Stimulated activated CD8-positive, alpha-beta memory T cell treated with anti-CD3 and anti-CD28 coated beads, Interleukin-7, amount 100 ng/mL, for 4 hours (primary cell): ENCODE data around the gene PHF21A.
"Not testable (repeated sequence)": the region's sequence is repeated elsewhere in the genome, so short reads cannot be mapped to it uniquely, and the experiment has no call there.

Experiments
- DNase-seq, 2 donors: peaks; one replicate each; pipeline ENCODE4 v3.0.0-alpha.2; 2020; ENCODE audit warnings: low read depth in 2 of 2

PHF21A gene

GRCh38 chr11:45904309-45904915 is 216.8 kb downstream of the PHF21A start:
- no peak for DNase-seq

GRCh38 chr11:45902452-45903380 is 218.5 kb downstream of the PHF21A start:
- DNase-seq, result no peak

GRCh38 chr11:45901626-45902025 is 219.6 kb downstream of the PHF21A start:
- DNase-seq, result no peak

GRCh38 chr11:45900916-45901617 is 220.2 kb downstream of the PHF21A start:
- no peak for DNase-seq

- not testable (repeated sequence) for DNase-seq
These were observed 221.0 kb downstream of the PHF21A start for GRCh38 chr11:45900175-45900800.

GRCh38 chr11:45899448-45900174 is 221.6 kb downstream of the PHF21A start:
- DNase-seq, result peak; percentile 26 to 63

GRCh38 chr11:45899086-45899447 is 222.2 kb downstream of the PHF21A start:
- DNase-seq, result no peak

- no peak for DNase-seq
These were observed 223.7 kb downstream of the PHF21A start for GRCh38 chr11:45897556-45897955.

GRCh38 chr11:45896422-45896984 is 224.8 kb downstream of the PHF21A start:
- no peak for DNase-seq

- DNase-seq, result no peak
These were observed 225.5 kb downstream of the PHF21A start for GRCh38 chr11:45895553-45896259.

GRCh38 chr11:45894555-45895247 is 226.6 kb downstream of the PHF21A start:
- no peak for DNase-seq

- no peak for DNase-seq
These were observed 228.4 kb downstream of the PHF21A start for GRCh38 chr11:45892856-45893255.

GRCh38 chr11:45890886-45891550 is 230.2 kb downstream of the PHF21A start:
- no peak for DNase-seq

- no peak for DNase-seq
These were observed 231.3 kb downstream of the PHF21A start for GRCh38 chr11:45889966-45890365.

- no peak for DNase-seq
These were observed 231.7 kb downstream of the PHF21A start for GRCh38 chr11:45889555-45889954.

GRCh38 chr11:45887587-45887986 is 233.7 kb downstream of the PHF21A start:
- no peak for DNase-seq

- DNase-seq, result no peak
These were observed 234.3 kb downstream of the PHF21A start for GRCh38 chr11:45886816-45887520.

- DNase-seq, result no peak
These were observed 235.1 kb downstream of the PHF21A start for GRCh38 chr11:45885921-45886721.
